IPS-15b (cell line): Measurements from ENCODE around the gene GNAS.

Source experiments
- H3K27me3 ChIP-seq: one replicate; pipeline ENCODE4 v1.6.1; 2013; ENCODE audit warnings: low read length; ENCODE audit not compliant: control insufficient read depth, insufficient read depth
- H3K36me3 ChIP-seq: one replicate; pipeline ENCODE4 v1.6.1; 2013; ENCODE audit warnings: low read length; ENCODE audit not compliant: control insufficient read depth, insufficient read depth
- H3K4me1 ChIP-seq: one replicate; pipeline ENCODE4 v1.6.1; 2013; ENCODE audit warnings: mild to moderate bottlenecking, low read length; ENCODE audit not compliant: control insufficient read depth, insufficient read depth
- H3K4me3 ChIP-seq: one replicate; pipeline ENCODE4 v1.5.1; 2013; ENCODE audit warnings: low read depth, low read length
- H3K9ac ChIP-seq: one replicate; pipeline ENCODE4 v1.6.1; 2013; ENCODE audit warnings: low read depth, mild to moderate bottlenecking, low read length
- H3K9me3 ChIP-seq: one replicate; pipeline ENCODE4 v1.6.1; 2013; ENCODE audit warnings: mild to moderate bottlenecking, low read length; ENCODE audit not compliant: control insufficient read depth, insufficient read depth

Gene GNAS

DNA sequence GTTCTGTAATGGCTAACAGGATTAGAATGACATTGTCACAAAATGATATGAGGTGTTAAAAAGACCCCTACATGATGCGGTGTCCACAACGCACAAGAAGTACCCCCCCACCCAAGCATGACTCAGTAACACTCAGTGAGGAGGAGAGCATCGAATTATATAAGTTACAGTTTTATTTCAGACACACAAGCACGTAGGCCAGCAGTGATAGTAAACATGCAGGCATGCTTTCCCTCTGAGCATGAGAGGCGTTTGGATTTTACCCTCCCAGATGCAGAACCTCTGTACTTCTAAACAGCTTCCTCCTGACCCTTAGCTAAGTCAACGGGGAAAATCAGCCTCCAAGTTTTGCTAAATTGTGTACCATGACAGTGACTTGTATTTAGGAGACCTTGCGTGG is 23.9 kb downstream of the GNAS start:
- H3K27me3 ChIP-seq, result no peaks in the 10 kb centered on the region
- no peak overlapping the region for H3K4me3 ChIP-seq
- no peaks in the 10 kb centered on the region for H3K36me3 ChIP-seq
- no peak overlapping the region for H3K9ac ChIP-seq
- no peaks in the 10 kb centered on the region for H3K9me3 ChIP-seq
- H3K4me1 ChIP-seq, result peaks cover 33% of the 10 kb centered on the region

DNA sequence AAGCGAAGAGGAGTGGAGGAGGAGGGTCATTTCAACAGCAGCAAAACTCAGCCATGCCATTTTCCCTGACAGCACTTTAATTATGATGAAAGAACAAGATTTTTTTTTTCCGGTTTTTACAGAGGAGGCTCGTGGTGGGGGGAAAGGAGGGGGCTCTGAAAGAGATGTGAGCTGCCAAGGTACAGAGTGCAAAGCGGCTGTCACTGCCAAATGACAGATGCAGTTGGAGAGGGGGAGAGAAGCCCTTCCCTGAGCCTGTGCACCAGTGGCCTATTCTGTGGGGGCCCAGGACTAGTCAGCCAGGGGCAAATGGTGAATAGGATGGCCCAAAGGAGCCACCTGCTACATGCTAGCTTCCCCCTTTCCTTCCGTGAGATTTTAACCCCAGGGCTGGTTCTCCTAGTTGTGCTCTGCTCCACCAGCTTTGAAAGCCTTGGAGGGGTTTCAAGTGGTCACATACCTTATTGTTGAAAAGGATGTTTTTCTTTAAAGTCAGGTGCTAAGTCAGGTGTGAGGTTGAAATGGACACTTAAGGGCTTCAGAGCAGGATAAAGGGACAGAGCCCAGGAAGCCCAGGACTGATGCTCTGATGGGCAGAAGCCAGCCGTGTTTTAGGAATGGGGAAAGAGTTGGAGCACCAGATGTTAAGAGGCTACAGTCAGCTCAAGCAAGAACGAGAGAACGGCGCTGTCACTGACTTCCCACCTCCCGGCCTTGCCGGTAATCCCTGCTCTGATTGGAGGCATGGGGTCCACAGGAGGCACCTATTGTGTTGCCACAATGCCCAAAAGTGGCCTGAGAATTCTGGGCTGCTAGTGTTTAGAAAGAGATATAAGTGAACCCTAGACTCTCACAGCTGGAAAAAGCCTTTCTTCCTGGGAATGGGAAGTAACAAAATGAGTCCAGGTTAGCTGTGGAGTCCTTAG is 24.8 kb downstream of the GNAS start:
- no peak overlapping the region for H3K4me3 ChIP-seq
- peaks cover 34% of the 10 kb centered on the region for H3K4me1 ChIP-seq
- no peaks in the 10 kb centered on the region for H3K9me3 ChIP-seq
- H3K9ac ChIP-seq, result peak overlapping the region; percentile 13
- no peaks in the 10 kb centered on the region for H3K36me3 ChIP-seq
- H3K27me3 ChIP-seq, result no peaks in the 10 kb centered on the region

DNA sequence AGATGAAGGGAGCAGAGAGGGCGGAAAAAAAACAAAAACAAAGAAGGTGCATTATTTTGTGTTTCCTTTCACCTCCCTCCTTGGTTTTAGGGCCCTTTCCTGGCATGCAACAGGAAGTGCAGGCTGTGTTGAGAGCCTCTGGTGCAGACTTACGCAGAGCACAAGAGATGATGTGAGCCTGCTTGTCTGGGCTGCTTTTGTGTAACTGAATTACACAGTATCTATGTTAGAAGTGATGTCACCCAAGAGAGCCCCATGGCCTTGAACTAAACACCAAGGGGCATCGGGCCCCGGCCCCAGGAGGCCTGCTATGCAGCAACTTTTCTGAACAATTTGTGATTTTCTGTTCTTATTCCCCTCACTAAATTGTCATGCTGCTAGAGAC is 25.5 kb downstream of the GNAS start:
- peak overlapping the region; percentile 13 for H3K9ac ChIP-seq
- no peaks in the 10 kb centered on the region for H3K36me3 ChIP-seq
- H3K4me3 ChIP-seq, result no peak overlapping the region
- peaks cover 40% of the 10 kb centered on the region for H3K4me1 ChIP-seq
- H3K9me3 ChIP-seq, result no peaks in the 10 kb centered on the region
- H3K27me3 ChIP-seq, result no peaks in the 10 kb centered on the region

DNA sequence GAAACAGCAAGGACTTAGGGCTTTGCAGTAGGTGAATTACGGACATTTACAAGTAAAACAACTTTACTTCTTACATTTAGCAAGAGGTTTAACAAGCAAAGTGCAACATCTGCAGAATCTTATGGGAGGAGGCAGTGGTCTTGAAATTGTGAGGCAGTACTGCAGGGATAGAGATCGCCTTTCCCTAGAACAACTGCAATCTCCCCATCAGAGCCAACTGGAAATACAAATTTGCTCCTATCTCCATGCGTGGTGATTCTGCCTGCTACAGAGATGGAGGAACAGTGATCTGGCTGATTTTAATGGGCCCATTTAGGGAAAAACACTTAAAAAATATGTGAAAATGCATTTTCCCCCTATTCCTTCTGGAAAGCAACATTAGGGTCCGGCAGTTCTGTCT is 25.9 kb downstream of the GNAS start:
- Histone ChIP-seq H3K4me1 (peaks cover 40% of the 10 kb centered on the region), H3K4me3 (no peak overlapping the region), H3K9ac (no peak overlapping the region), H3K36me3 (no peaks in the 10 kb centered on the region), H3K27me3 (no peaks in the 10 kb centered on the region), H3K9me3 (no peaks in the 10 kb centered on the region)

- H3K36me3 ChIP-seq, result no peaks in the 10 kb centered on the region
- H3K4me1 ChIP-seq, result peaks cover 35% of the 10 kb centered on the region
- no peaks in the 10 kb centered on the region for H3K9me3 ChIP-seq
- no peak overlapping the region for H3K4me3 ChIP-seq
- H3K9ac ChIP-seq, result no peak overlapping the region
- H3K27me3 ChIP-seq, result no peaks in the 10 kb centered on the region
Observed at GRCh38 chr20:58880441-58880840, 27.9 kb downstream of the GNAS start.

- no peaks in the 10 kb centered on the region for H3K27me3 ChIP-seq
- no peaks in the 10 kb centered on the region for H3K36me3 ChIP-seq
- H3K9ac ChIP-seq, result no peak overlapping the region
- H3K9me3 ChIP-seq, result no peaks in the 10 kb centered on the region
- H3K4me1 ChIP-seq, result peaks cover 30% of the 10 kb centered on the region
- H3K4me3 ChIP-seq, result no peak overlapping the region
Observed at GRCh38 chr20:58880994-58881752, 28.7 kb downstream of the GNAS start.

GRCh38 chr20:58882704-58883089 is 30.2 kb downstream of the GNAS start:
- H3K36me3 ChIP-seq, result no peaks in the 10 kb centered on the region
- no peaks in the 10 kb centered on the region for H3K27me3 ChIP-seq
- H3K4me1 ChIP-seq, result peaks cover 16% of the 10 kb centered on the region
- H3K9ac ChIP-seq, result no peak overlapping the region
- H3K9me3 ChIP-seq, result no peaks in the 10 kb centered on the region
- H3K4me3 ChIP-seq, result no peak overlapping the region

DNA sequence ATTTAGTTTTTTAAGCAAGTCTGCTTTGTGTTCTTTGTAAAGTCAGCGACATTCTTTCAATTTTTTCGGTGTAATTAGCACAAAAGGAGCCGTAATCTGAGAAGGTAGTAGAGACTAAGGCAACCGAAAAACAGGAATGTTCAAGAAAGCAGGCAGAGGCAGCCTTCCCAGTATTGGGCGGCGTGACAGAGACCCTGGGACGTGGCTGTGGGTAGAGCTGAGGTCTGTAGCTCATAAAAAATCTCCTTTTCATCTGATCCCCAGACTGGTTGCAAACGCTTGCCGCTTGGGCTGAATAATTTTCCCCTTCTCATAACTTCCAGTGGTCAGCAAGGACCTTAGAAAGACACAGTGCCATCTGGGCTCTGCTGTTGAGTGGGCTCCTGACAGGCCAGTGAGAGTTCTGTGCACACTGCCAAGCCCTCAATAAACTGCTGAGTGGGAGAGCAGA is 30.8 kb downstream of the GNAS start:
- no peaks in the 10 kb centered on the region for H3K36me3 ChIP-seq
- H3K4me3 ChIP-seq, result no peak overlapping the region
- H3K9me3 ChIP-seq, result no peaks in the 10 kb centered on the region
- H3K27me3 ChIP-seq, result no peaks in the 10 kb centered on the region
- H3K4me1 ChIP-seq, result peaks cover 10% of the 10 kb centered on the region
- H3K9ac ChIP-seq, result peak overlapping the region; percentile 51

DNA sequence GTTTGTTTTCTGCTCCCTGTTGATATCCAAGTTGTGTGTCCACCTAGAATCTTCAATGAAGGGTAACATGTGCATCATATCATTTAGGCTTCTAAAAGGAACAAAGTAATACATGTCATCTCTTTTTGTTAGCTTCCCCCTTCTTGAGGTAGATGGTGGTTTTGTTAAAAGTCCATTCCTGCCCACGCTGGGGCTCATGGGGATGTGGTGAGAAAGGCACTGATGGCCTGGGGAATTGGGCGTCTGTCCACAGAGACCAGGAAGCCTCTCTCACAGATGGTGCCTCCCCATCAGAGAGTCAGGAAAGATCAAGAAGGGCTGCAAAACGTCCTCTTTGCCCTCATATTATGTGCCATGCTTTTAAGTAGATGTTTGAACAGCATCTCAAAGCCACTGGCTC is 32.5 kb downstream of the GNAS start:
- no peak overlapping the region for H3K4me3 ChIP-seq
- H3K36me3 ChIP-seq, result peaks cover 3% of the 10 kb centered on the region
- H3K9me3 ChIP-seq, result no peaks in the 10 kb centered on the region
- no peaks in the 10 kb centered on the region for H3K27me3 ChIP-seq
- peaks cover 6% of the 10 kb centered on the region for H3K4me1 ChIP-seq
- no peak overlapping the region for H3K9ac ChIP-seq

DNA sequence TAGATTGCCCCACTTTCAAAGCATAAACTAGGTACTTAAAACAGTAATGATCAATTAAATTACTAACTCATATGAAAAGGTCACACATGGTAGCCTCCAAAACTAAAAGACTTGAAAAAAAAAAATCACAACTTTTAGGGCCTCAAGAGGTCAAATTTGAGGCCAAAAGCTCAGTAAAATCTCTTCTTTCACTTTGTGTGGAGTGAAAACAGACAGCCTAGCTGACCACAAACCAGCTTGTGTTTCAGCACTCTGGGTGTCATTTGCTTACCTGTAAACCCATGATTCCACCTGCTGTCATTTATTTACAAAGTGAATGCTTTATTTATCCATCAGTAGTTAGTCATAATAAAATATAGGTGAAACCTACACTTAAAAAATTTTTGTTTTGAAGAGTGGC is 34.0 kb downstream of the GNAS start:
- Histone ChIP-seq H3K4me3 (no peak overlapping the region), H3K27me3 (no peaks in the 10 kb centered on the region), H3K4me1 (peaks cover 6% of the 10 kb centered on the region), H3K36me3 (peaks cover 3% of the 10 kb centered on the region), H3K9ac (no peak overlapping the region), H3K9me3 (no peaks in the 10 kb centered on the region)

- Histone ChIP-seq H3K9me3 (no peaks in the 10 kb centered on the region), H3K9ac (peak overlapping the region; percentile 50), H3K27me3 (no peaks in the 10 kb centered on the region), H3K36me3 (peaks cover 3% of the 10 kb centered on the region), H3K4me1 (no peaks in the 10 kb centered on the region), H3K4me3 (peak overlapping the region; percentile 82)
Observed at GRCh38 chr20:58888103-58888502, 35.6 kb downstream of the GNAS start.
